Ascending aorta (tissue), 2 donors: ENCODE results near the gene KCNH2. TPM values are rescaled to one million over a fixed set of nuclear protein-coding genes. Genes with fewer than 3 reads are reported as not detected.
"Not testable (repeated sequence)": the region's sequence is repeated elsewhere in the genome, so short reads cannot be mapped to it uniquely, and the experiment has no call there.

ENCODE experiments used
- DNase-seq, 2 donors: peaks; one replicate each; pipeline ENCODE4 v3.0.0-alpha.2; 2019; ENCODE audit warnings: low spot score in 2 of 2
- H3K27ac ChIP-seq, 2 donors: fragments of 200-600 bp; sonication (generic); one replicate each; pipeline ENCODE4 v1.5.1; 2016 to 2017; ENCODE audit warnings: mild to moderate bottlenecking in 1 of 2
- H3K27me3 ChIP-seq: fragments of 200-600 bp; sonication (generic); one replicate; pipeline ENCODE4 v1.5.1; 2017
- H3K36me3 ChIP-seq, 2 donors: fragments of 200-600 bp; sonication (generic); one replicate each; pipeline ENCODE4 v1.5.1; 2016
- H3K4me1 ChIP-seq, 2 donors: fragments of 200-600 bp; sonication (generic); one replicate each; pipeline ENCODE4 v1.5.1; 2016 to 2017; ENCODE audit warnings: mild to moderate bottlenecking in 1 of 2
- H3K4me3 ChIP-seq, 2 donors: fragments of 200-600 bp; sonication (generic); one replicate each; pipeline ENCODE4 v1.5.1; 2016 to 2017; ENCODE audit warnings: mild to moderate bottlenecking in 1 of 2
- H3K9me3 ChIP-seq, 2 donors: fragments of 200-600 bp; sonication (generic); one replicate each; pipeline ENCODE4 v1.5.1; 2016
- CTCF ChIP-seq, 3 experiments: fragments of 200-600 bp in 2 of 3; fragments of 450-650 bp in 1 of 3; sonication (generic) in 2 of 3; IDR thresholded peaks; one replicate each; pipeline ENCODE4 v1.5.1; 2016 to 2019; ENCODE audit warnings: antibody characterized with exemption in 3 of 3, mild to moderate bottlenecking in 1 of 3, moderate library complexity in 1 of 3
- intact Hi-C: fragments of 100-400 bp; cut with DNase I; formaldehyde crosslinking; loops from one replicate; pipeline ENCODE4 v1.15.1; 2023
- total RNA-seq: library from RNA; depleted of rRNA; stranded (reverse); fragments of >200 nt; gene quantifications from one replicate; pipeline ENCODE4 v1.1.0, GENCODE V29; 2016

Gene KCNH2
- total RNA-seq, 1 donor from 2014 or later = not detected

GRCh38 chr7:151013733-151014497 lies 35.8 kb upstream of the KCNH2 start:
- H3K36me3 ChIP-seq = no peaks in the 10 kb centered on the region
- H3K4me3 ChIP-seq = peak overlapping the region; percentile 35 to 46
- H3K27ac ChIP-seq = no peak overlapping the region
- peaks cover 12 to 15% of the 10 kb centered on the region in 2 donors for H3K4me1 ChIP-seq
- no peaks in the 10 kb centered on the region for H3K9me3 ChIP-seq
- intact Hi-C loops = loop anchor here (5.0 kb wide), 1 partner anchor 98 kb away; no protein-coding TSS in a partner anchor
- TF ChIP-seq CTCF (IDR thresholded peaks at IDR 0.05) = no peak
- peak; percentile 40 to 87 for DNase-seq
- peaks cover 20% of the 10 kb centered on the region for H3K27me3 ChIP-seq

GRCh38 chr7:151013356-151013732 lies 35.2 kb upstream of the KCNH2 start:
- no peak overlapping the region for H3K27ac ChIP-seq
- no peak for DNase-seq
- H3K4me3 ChIP-seq = peak overlapping the region; percentile 35 to 46
- intact Hi-C loops = loop anchor here (5.0 kb wide), 1 partner anchor 99 kb away; no protein-coding TSS in a partner anchor
- H3K27me3 ChIP-seq = peaks cover 18% of the 10 kb centered on the region
- H3K9me3 ChIP-seq = no peaks in the 10 kb centered on the region
- H3K36me3 ChIP-seq = no peaks in the 10 kb centered on the region
- TF ChIP-seq CTCF (IDR thresholded peaks at IDR 0.05) = no peak
- H3K4me1 ChIP-seq = peaks cover 10 to 13% of the 10 kb centered on the region in 2 donors

- H3K27me3 ChIP-seq = peaks cover 14% of the 10 kb centered on the region
- peaks cover 6 to 11% of the 10 kb centered on the region in 2 donors for H3K4me1 ChIP-seq
- no peaks in the 10 kb centered on the region for H3K36me3 ChIP-seq
- no peak for DNase-seq
- H3K4me3 ChIP-seq = peak overlapping the region in 1 of 2 donors; percentile 46
- intact Hi-C loops = loop anchor here (5.0 kb wide), 1 partner anchor 99 kb away; no protein-coding TSS in a partner anchor
- peak in 2 of 3 experiments; percentile 23 to 40 for TF ChIP-seq CTCF (IDR thresholded peaks at IDR 0.05)
- H3K27ac ChIP-seq = no peak overlapping the region
- H3K9me3 ChIP-seq = no peaks in the 10 kb centered on the region
Measured at GRCh38 chr7:151012911-151013347, 34.8 kb upstream of the KCNH2 start.

- H3K27me3 ChIP-seq = peaks cover 8% of the 10 kb centered on the region
- H3K27ac ChIP-seq = no peak overlapping the region
- H3K36me3 ChIP-seq = no peaks in the 10 kb centered on the region
- H3K4me3 ChIP-seq = no peak overlapping the region
- no peak for TF ChIP-seq CTCF (IDR thresholded peaks at IDR 0.05)
- H3K9me3 ChIP-seq = no peaks in the 10 kb centered on the region
- peaks cover 5 to 9% of the 10 kb centered on the region in 2 donors for H3K4me1 ChIP-seq
- intact Hi-C loops = loop anchor here (5.0 kb wide), 1 partner anchor 100 kb away; no protein-coding TSS in a partner anchor
- no peak for DNase-seq
Measured at GRCh38 chr7:151012031-151012692, 34.0 kb upstream of the KCNH2 start.

GRCh38 chr7:151011616-151012015 lies 33.5 kb upstream of the KCNH2 start:
- not testable (repeated sequence) for DNase-seq, H3K4me1 ChIP-seq, H3K4me3 ChIP-seq, H3K27me3 ChIP-seq, H3K27ac ChIP-seq, H3K36me3 ChIP-seq, H3K9me3 ChIP-seq
- intact Hi-C loops = loop anchor here (5.0 kb wide), 1 partner anchor 101 kb away; no protein-coding TSS in a partner anchor

GRCh38 chr7:151011097-151011409 lies 32.9 kb upstream of the KCNH2 start:
- Histone ChIP-seq H3K36me3 (no peaks in the 10 kb centered on the region), H3K9me3 (no peaks in the 10 kb centered on the region), H3K27ac (no peak overlapping the region), H3K27me3 (peaks cover 8% of the 10 kb centered on the region), H3K4me3 (no peak overlapping the region), H3K4me1 (peaks cover 5 to 9% of the 10 kb centered on the region in 2 donors)
- DNase-seq = no peak
- intact Hi-C loops = loop anchor here (5.0 kb wide), 1 partner anchor 101 kb away; no protein-coding TSS in a partner anchor
- no peak for TF ChIP-seq CTCF (IDR thresholded peaks at IDR 0.05)
